Heart right ventricle (tissue), 16 donors: Measurements from ENCODE around the gene GTF2F2. TPM values are rescaled to one million over a fixed set of nuclear protein-coding genes. Genes with fewer than 3 reads are reported as not detected.

Experiments
- ATAC-seq, 8 donors: fragments of 200-7000 bp; cut with Tn5 transposase; one replicate each; pipeline ENCODE4 v1.9.1; 2020; ENCODE audit warnings: mild to moderate bottlenecking in 8 of 8, moderate library complexity in 8 of 8, moderate number of reproducible peaks in 1 of 8
- DNase-seq, 2 donors: peaks; one replicate each; pipeline ENCODE4 v3.0.0-alpha.2; 2020
- H3K27ac ChIP-seq, 10 donors: fragments of 200-600 bp; sonication (generic) in 2 of 10; one replicate each; pipeline versions ENCODE4 v1.5.0 to v1.8.0; 2020 to 2022; ENCODE audit warnings: mild to moderate bottlenecking in 3 of 10
- H3K27me3 ChIP-seq, 7 donors: fragments of 200-600 bp; one replicate each; pipeline ENCODE4 v1.8.0; 2021 to 2022; ENCODE audit warnings: mild to moderate bottlenecking in 2 of 7
- H3K36me3 ChIP-seq, 9 donors: fragments of 200-600 bp; sonication (generic) in 1 of 9; one replicate each; pipeline versions ENCODE4 v1.5.0 to v1.8.0; 2020 to 2022; ENCODE audit warnings: mild to moderate bottlenecking in 2 of 9
- H3K4me1 ChIP-seq, 9 donors: fragments of 200-600 bp; sonication (generic) in 1 of 9; one replicate each; pipeline versions ENCODE4 v1.5.0 to v1.8.0; 2020 to 2022; ENCODE audit warnings: mild to moderate bottlenecking in 4 of 9
- H3K4me3 ChIP-seq, 10 donors: fragments of 200-600 bp; sonication (generic) in 2 of 10; one replicate each; pipeline versions ENCODE4 v1.5.0 to v1.8.0; 2020 to 2022; ENCODE audit warnings: mild to moderate bottlenecking in 7 of 10, moderate library complexity in 2 of 10
- H3K9me3 ChIP-seq, 11 donors: fragments of 200-600 bp in 10 of 11; sonication (generic) in 2 of 11; one replicate each; pipeline versions ENCODE4 v1.5.0 to v1.8.0; 2013 to 2022; ENCODE audit warnings: mild to moderate bottlenecking in 2 of 11, control low read depth in 1 of 11, moderate library complexity in 1 of 11
- WGBS, 2 donors: extraction: QIAGEN DNeasy Blood & Tissue Kit; methylation state at CpG; one replicate each; pipeline ENCODE4 v1.1.7; 2013; ENCODE audit warnings: inconsistent platforms in 1 of 2; 5-methylcytosine and 5-hydroxymethylcytosine counted together
- intact Hi-C, 10 donors: fragments of 100-400 bp; cut with DNase I; formaldehyde crosslinking; loops; one replicate each; pipeline versions ENCODE4 v1.11.1 to v1.14.2; 2022
- polyA plus RNA-seq, 2 donors: library from polyadenylated mRNA; stranded (reverse); fragments of 200-250 nt; gene quantifications; one replicate each; pipeline ENCODE4 v1.2.3, GENCODE V29; 2013
- total RNA-seq, 10 donors: library from RNA; stranded (reverse); fragmentation: NEBNext Ultra II Directional in 3 of 10; extraction: Animal tissue kit (Norgen Biotek cat#: 25700) in 3 of 10; gene quantifications; one replicate each; pipeline versions ENCODE4 v1.2.1 to v1.2.4, GENCODE V29; 2021 to 2023
- TF ChIP-seq, protein P1 (sequence below), 9 donors: fragments of 200-600 bp; sonication (generic) in 2 of 9; IDR thresholded peaks; one replicate each; pipeline versions ENCODE4 v1.5.0 to v1.8.0; 2021 to 2022; ENCODE audit warnings: antibody characterized with exemption in 9 of 9, mild to moderate bottlenecking in 5 of 9, moderate library complexity in 1 of 9
- donor health status: Arrhythmogenic right ventricular cardiomyopathy.
- donor health status: ischemic (EF 13 %, LVEDD 7.1; RV severe dilation, severe dysfunction).
- donor health status: healthy with polysubstance abuse.
- donor health status: DM: no; HTN: yes; CAD: no.
- donor health status: DM: no; HTN: no; CAD: no.
- donor health status: ischemic (EF 25% LVEDD 6.9; RV normal size, moderate dysfunction).
- donor health status: ischemic (EF 25% LVEDD 5.7; RV mildly dilated, moderate dysfunction).
- donor health status: healthy.
- donor health status: DM: yes; HTN: yes; CAD: no.
- donor health status: Ischemic cardiomyopathy.
- donor health status: ischemic (EF 35%, LVEDD 5.7; RV mildly dilated, moderate dysfunction).
- donor health status: nonischemic (EF 11% LVEDD 7.7; RV severe dilation, severe dysfunction).
- donor health status: DM: yes; HTN: yes; CAD: no.
- donor health status: PGD.
- donor health status: ischemic (EF 29% LVEDD 5.4; RV normal size, mild dysfunction).
- donor health status: nonischemic (EF 23%, LVEDD 6.1; RV moderate dilation, normal function).

Gene GTF2F2
- total and polyA plus RNA-seq, 12 donors, result 15.8 to 24.9 (median 21.5) TPM

DNA sequence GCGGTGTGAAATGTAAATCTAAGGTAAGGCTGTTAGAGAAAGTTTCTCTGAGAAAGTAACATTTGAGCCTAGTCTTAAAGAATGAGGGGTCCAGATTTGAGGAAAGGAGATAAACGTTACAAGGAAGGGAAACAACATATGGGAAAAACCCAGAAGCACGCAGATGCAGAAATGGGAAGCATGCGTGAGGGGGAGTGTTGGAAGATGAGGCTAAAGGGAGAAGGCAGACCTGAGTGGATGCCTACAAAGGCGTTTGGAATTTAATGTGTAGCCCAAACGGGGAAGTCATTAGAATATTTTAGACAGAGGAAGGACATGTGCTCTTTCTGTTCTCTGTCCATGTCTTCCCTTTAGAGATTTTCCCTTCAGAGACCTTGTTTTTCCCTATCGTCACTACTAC is 159.7 kb downstream of the GTF2F2 start:
- Histone ChIP-seq H3K4me1 (peaks cover 0 to 20% (median 7%) of the 10 kb centered on the region in 9 donors), H3K9me3 (peaks cover 0 to 8% (median 0%) of the 10 kb centered on the region in 11 donors), H3K27ac (no peak overlapping the region), H3K36me3 (peaks cover 0 to 32% (median 0%) of the 10 kb centered on the region in 9 donors), H3K4me3 (no peak overlapping the region), H3K27me3 (no peaks in the 10 kb centered on the region)
- DNase-seq (no peak), ATAC-seq (no peak)
- intact Hi-C loops, result loop anchor here in 1 of 10 donors (2.0 kb wide), 1 partner anchor 233 kb away; no protein-coding TSS in a partner anchor
- TF ChIP-seq, protein P1, sequence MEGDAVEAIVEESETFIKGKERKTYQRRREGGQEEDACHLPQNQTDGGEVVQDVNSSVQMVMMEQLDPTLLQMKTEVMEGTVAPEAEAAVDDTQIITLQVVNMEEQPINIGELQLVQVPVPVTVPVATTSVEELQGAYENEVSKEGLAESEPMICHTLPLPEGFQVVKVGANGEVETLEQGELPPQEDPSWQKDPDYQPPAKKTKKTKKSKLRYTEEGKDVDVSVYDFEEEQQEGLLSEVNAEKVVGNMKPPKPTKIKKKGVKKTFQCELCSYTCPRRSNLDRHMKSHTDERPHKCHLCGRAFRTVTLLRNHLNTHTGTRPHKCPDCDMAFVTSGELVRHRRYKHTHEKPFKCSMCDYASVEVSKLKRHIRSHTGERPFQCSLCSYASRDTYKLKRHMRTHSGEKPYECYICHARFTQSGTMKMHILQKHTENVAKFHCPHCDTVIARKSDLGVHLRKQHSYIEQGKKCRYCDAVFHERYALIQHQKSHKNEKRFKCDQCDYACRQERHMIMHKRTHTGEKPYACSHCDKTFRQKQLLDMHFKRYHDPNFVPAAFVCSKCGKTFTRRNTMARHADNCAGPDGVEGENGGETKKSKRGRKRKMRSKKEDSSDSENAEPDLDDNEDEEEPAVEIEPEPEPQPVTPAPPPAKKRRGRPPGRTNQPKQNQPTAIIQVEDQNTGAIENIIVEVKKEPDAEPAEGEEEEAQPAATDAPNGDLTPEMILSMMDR (IDR thresholded peaks at IDR 0.05), result no peak
- WGBS, 2 donors, result 68 to 75% methylated on average over 7 of the region's 7 CpGs

DNA sequence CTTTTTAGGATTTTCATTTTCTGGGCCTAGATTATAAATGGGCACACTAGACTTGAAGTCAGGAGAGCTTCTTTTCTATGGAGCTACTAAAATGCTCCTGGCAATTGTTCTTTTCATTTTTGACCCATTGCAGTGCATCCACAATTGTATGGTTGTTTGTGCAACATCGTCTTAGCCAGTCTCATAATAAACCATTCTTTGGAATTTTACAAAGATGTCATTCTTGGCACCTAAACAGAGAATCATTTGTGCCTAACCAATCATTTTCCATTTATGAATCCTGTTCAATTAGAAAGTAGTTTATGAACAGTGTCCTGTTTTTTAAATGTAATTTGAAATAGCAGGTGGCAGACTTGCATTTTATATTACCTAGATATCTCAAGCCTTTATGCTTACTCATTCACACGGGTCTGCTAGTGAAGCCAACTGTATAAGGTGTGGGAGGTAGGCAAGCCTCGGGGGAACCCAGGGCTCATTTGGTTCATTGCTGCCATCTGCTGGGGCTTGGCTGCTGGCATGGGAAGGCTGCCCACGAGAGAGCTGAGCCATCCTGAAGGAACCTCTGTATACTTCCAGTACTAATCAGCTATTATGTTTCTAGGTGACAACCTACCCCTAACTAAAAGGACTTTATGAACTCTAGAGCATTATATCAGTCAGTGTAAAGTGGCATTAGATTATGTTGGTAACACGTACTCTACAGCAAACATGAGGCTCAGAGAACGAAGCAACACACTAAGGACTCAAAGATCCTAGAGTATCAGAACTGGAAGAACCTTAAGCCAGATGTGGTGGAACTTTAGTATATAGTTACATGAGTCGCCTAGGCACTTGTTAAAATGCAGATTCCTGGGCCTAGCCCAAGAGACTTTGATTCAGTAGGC is 160.7 kb downstream of the GTF2F2 start:
- Histone ChIP-seq H3K4me1 (peaks cover 0 to 20% (median 7%) of the 10 kb centered on the region in 9 donors), H3K9me3 (peaks cover 0 to 8% (median 0%) of the 10 kb centered on the region in 11 donors), H3K4me3 (no peak overlapping the region), H3K27ac (no peak overlapping the region), H3K36me3 (peaks cover 0 to 42% (median 7%) of the 10 kb centered on the region in 9 donors), H3K27me3 (no peaks in the 10 kb centered on the region)
- WGBS, 2 donors, result 45 to 48% methylated on average over 7 of the region's 7 CpGs
- intact Hi-C loops, result loop anchor here in 7 of 10 donors (1.0 to 2.0 kb wide), 2 partner anchors 234 kb away; no protein-coding TSS in a partner anchor
- DNase-seq, result peak; percentile 53 to 59
- ATAC-seq, result peak; percentile 87 to 96 (median 94)
- TF ChIP-seq, protein P1 (IDR thresholded peaks at IDR 0.05), result peak; percentile 32 to 76 (median 75)

DNA sequence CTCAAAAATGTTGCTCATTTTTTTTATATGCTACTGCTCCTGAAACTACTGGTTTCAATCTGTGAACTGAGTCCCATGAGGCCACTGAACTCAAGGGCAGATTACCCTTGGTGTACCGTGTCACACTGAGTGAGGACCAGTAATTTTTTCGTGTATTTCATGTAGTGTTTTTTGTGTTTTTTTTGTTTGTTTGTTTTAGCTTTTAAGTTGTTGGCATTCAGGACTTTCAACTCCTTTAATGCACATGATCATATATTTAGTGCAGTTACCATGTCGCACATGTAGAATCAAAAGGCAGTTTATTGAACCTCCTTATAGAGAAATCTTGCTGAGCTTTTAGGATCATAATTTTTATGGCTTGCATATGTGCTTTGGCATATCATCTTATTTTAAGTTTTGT is 162.7 kb downstream of the GTF2F2 start:
- intact Hi-C loops, result no loop called here

DNA sequence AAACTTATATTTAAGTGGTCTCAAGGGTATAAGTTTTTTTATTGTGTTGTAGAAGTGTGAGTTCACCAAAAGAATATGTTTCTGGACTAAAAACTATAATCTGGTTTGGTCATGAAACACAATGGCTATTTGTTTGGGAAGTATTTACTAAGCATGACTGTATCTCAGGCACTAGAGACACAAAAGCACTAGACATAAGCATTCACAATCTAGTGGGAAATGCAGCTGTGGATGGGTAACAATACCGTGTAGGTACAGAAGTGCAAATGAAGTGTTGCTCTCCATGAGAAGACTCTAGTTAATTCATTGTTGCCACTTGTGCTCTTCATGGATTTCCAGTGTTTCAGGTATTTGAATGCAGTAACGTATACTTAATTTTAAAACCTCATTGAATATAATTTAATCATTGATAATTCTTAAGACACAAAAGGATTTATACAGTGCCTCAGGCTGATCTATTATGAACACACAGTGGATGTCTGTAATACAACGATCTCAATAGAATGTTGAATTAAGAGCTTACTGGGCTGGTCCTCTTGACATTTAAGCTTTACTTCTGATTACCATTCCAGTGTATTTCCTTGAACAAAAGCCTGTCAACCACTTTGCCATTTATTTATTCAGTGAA is 169.7 kb downstream of the GTF2F2 start:
- TF ChIP-seq, protein P1 (IDR thresholded peaks at IDR 0.05), result no peak
- DNase-seq (no peak), ATAC-seq (no peak)
- no peaks in the 10 kb centered on the region for H3K9me3 ChIP-seq
- no peak overlapping the region for H3K27ac ChIP-seq
- 88 to 93% methylated on average over 3 of the region's 3 CpGs for WGBS, 2 donors
- H3K4me3 ChIP-seq, result no peak overlapping the region
- H3K36me3 ChIP-seq, result peaks cover 0 to 35% (median 16%) of the 10 kb centered on the region in 9 donors
- intact Hi-C loops, result no loop called here
- H3K4me1 ChIP-seq, result no peaks in the 10 kb centered on the region
- H3K27me3 ChIP-seq, result no peaks in the 10 kb centered on the region

More for the DNA sequence above, 162.7 kb downstream of the GTF2F2 start:
- Histone ChIP-seq H3K4me3 (no peak overlapping the region), H3K9me3 (no peaks in the 10 kb centered on the region), H3K36me3 (peaks cover 0 to 46% (median 16%) of the 10 kb centered on the region in 9 donors), H3K27ac (no peak overlapping the region), H3K27me3 (no peaks in the 10 kb centered on the region), H3K4me1 (peaks cover 0 to 20% (median 7%) of the 10 kb centered on the region in 9 donors)
- ATAC-seq (no peak), DNase-seq (no peak)
- TF ChIP-seq, protein P1 (IDR thresholded peaks at IDR 0.05), result no peak
- WGBS, 2 donors, result 78 to 86% methylated on average over 3 of the region's 3 CpGs
